Osteocyte (in vitro differentiated cells): ENCODE measurements around the gene CNOT2. TPM values are rescaled to one million over a fixed set of nuclear protein-coding genes. Genes with fewer than 3 reads are reported as not detected.

Experiments
- DNase-seq: peaks from one replicate; pipeline ENCODE4 v3.0.0; 2021; ENCODE audit warnings: mixed read lengths; ENCODE audit not compliant: unreplicated experiment; ENCODE audit errors: extremely low spot score
- H3K27ac Mint-ChIP-seq: one replicate; pipeline ENCODE4 v1.8.0; 2021; ENCODE audit warnings: mild to moderate bottlenecking, mixed read lengths; ENCODE audit not compliant: unreplicated experiment
- H3K27me3 Mint-ChIP-seq: one replicate; pipeline ENCODE4 v1.8.0; 2021; ENCODE audit warnings: mixed read lengths; ENCODE audit not compliant: unreplicated experiment
- H3K36me3 Mint-ChIP-seq: one replicate; pipeline ENCODE4 v1.8.0; 2021; ENCODE audit warnings: mixed read lengths; ENCODE audit not compliant: unreplicated experiment
- H3K4me1 Mint-ChIP-seq: one replicate; pipeline ENCODE4 v1.8.0; 2021; ENCODE audit warnings: mixed read lengths; ENCODE audit not compliant: unreplicated experiment
- H3K4me3 Mint-ChIP-seq: one replicate; pipeline ENCODE4 v1.8.0; 2021; ENCODE audit warnings: mild to moderate bottlenecking, moderate library complexity, mixed read lengths; ENCODE audit not compliant: unreplicated experiment
- H3K9me3 Mint-ChIP-seq: one replicate; pipeline ENCODE4 v1.8.0; 2021; ENCODE audit warnings: mixed read lengths; ENCODE audit not compliant: unreplicated experiment
- CTCF ChIP-seq: fragments of 200-600 bp; sonication (generic); IDR thresholded peaks from 2 replicates; pipeline ENCODE4 v1.5.0; 2021; ENCODE audit warnings: antibody characterized with exemption, mild to moderate bottlenecking, moderate library complexity
- total RNA-seq: library from RNA; stranded (reverse); gene quantifications from 2 replicates; pipeline ENCODE4 v1.2.1, GENCODE V29; 2021

CNOT2 gene
- total RNA-seq, 1 donor from 2014 or later = 73.8 TPM

DNA sequence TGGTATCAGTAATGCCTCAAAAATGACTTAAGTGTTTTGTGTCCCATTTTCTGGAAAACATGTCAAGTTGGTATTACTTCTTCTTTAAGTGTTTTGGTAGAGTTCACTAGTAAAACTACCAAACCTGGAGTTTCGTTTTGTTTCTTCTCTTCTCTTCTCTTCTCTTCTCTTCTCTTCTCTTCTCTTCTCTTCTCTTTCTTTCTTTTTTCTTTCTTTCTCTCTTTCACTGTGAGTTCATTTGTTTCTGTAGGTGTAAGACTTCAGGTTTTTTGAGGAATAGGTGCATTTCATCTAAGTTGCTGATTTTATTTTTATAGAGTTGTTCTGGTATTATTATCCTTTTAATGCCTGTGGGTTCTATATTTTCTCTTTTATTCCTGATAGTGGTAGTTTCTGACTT lies 21.9 kb downstream of the CNOT2 start:
- Mint-ChIP-seq H3K9me3 (peaks cover 15% of the 10 kb centered on the region), H3K27ac (no peak overlapping the region), H3K4me3 (no peak overlapping the region), H3K27me3 (no peaks in the 10 kb centered on the region), H3K36me3 (peaks cover 13% of the 10 kb centered on the region), H3K4me1 (peaks cover 28% of the 10 kb centered on the region)
- DNase-seq = no peak
- TF ChIP-seq CTCF = no peak

- no peak for DNase-seq
- peaks cover 13% of the 10 kb centered on the region for H3K36me3 Mint-ChIP-seq
- no peak for TF ChIP-seq CTCF
- no peak overlapping the region for H3K27ac Mint-ChIP-seq
- H3K4me3 Mint-ChIP-seq = no peak overlapping the region
- peaks cover 15% of the 10 kb centered on the region for H3K9me3 Mint-ChIP-seq
- H3K4me1 Mint-ChIP-seq = peaks cover 36% of the 10 kb centered on the region
- H3K27me3 Mint-ChIP-seq = no peaks in the 10 kb centered on the region
These were observed 24.3 kb downstream of the CNOT2 start for GRCh38 chr12:70267550-70267949.

DNA sequence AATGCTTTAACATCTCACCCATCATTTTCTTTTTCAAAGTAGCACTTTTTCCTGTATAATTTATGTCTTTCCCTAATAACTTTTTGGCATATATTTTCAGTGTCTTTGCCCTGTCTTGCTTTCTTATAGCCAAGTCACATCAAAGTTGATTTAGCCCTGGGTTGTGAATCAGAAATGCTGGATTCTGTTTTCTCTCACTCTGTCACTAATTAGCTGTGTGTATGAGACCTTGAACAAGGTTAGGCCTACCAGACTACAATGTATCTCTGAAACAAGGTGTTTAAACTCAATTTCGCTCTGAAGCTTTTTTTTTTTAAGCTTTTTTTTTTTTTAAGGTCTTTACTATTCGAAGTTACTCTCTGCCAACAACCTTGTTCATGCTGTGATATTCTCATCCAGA lies 25.7 kb downstream of the CNOT2 start:
- TF ChIP-seq CTCF = no peak
- Mint-ChIP-seq H3K4me1 (peaks cover 36% of the 10 kb centered on the region), H3K27me3 (no peaks in the 10 kb centered on the region), H3K27ac (no peak overlapping the region), H3K9me3 (peaks cover 5% of the 10 kb centered on the region), H3K36me3 (peaks cover 3% of the 10 kb centered on the region), H3K4me3 (no peak overlapping the region)
- no peak for DNase-seq

DNA sequence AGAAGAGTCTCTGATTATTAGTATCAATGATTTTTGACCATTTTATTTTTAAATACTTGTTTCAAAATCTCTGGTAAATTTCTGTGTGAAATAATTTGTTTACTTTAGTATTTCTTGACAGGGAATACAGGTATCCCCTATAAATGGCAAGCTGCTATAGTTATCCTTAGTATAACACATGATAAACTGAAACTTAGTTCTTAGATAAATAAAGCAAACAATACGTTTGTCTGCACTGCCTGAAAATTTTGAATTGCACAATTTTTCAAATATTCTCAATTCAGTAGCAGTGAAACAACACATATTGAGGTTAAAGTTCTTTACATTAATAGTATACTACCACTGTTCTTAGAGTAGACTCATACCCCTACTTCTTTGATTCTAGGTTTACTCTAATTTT lies 26.9 kb downstream of the CNOT2 start:
- no peak for DNase-seq
- Mint-ChIP-seq H3K36me3 (peaks cover 9% of the 10 kb centered on the region), H3K4me1 (peaks cover 32% of the 10 kb centered on the region), H3K27ac (no peak overlapping the region), H3K9me3 (peaks cover 14% of the 10 kb centered on the region), H3K4me3 (no peak overlapping the region), H3K27me3 (no peaks in the 10 kb centered on the region)
- TF ChIP-seq CTCF = no peak

GRCh38 chr12:70271025-70271424 lies 27.8 kb downstream of the CNOT2 start:
- peaks cover 12% of the 10 kb centered on the region for H3K36me3 Mint-ChIP-seq
- H3K4me3 Mint-ChIP-seq = no peak overlapping the region
- DNase-seq = no peak
- no peaks in the 10 kb centered on the region for H3K27me3 Mint-ChIP-seq
- TF ChIP-seq CTCF = no peak
- H3K9me3 Mint-ChIP-seq = peaks cover 20% of the 10 kb centered on the region
- peaks cover 31% of the 10 kb centered on the region for H3K4me1 Mint-ChIP-seq
- H3K27ac Mint-ChIP-seq = no peak overlapping the region
